Smooth muscle cell (in vitro differentiated cells): ENCODE measurements around the gene PCNX1. TPM values are rescaled to one million over a fixed set of nuclear protein-coding genes. Genes with fewer than 3 reads are reported as not detected.

Experiments used
- DNase-seq: peaks from one replicate; lab custom pipeline; 2025; ENCODE audit not compliant: unreplicated experiment; lab: John Stamatoyannopoulos, UW
- H2AFZ ChIP-seq: fragments of 200-600 bp; sonication (generic); 2 replicates; pipeline ENCODE4 v1.6.0; 2016; ENCODE audit warnings: antibody characterized with exemption, low read depth, mild to moderate bottlenecking
- H3F3A ChIP-seq: fragments of 200-600 bp; sonication (generic); 2 replicates; pipeline ENCODE4 v1.6.0; 2017; ENCODE audit warnings: antibody characterized with exemption, low read depth
- H3K27ac ChIP-seq: fragments of 200-600 bp; sonication (generic); 2 replicates; pipeline ENCODE4 v1.5.1; 2016; ENCODE audit warnings: low read depth, mild to moderate bottlenecking
- H3K27me3 ChIP-seq: fragments of 200-600 bp; sonication (generic); 2 replicates; pipeline ENCODE4 v1.6.1; 2016; ENCODE audit warnings: low read depth, mild to moderate bottlenecking
- H3K36me3 ChIP-seq: fragments of 200-600 bp; sonication (generic); 2 replicates; pipeline ENCODE4 v1.5.1; 2016; ENCODE audit warnings: low read depth
- H3K4me1 ChIP-seq: fragments of 200-600 bp; sonication (generic); 2 replicates; pipeline ENCODE4 v1.5.1; 2016; ENCODE audit warnings: low read depth
- H3K4me2 ChIP-seq: fragments of 200-600 bp; sonication (generic); 2 replicates; pipeline ENCODE4 v1.6.0; 2016; ENCODE audit warnings: mild to moderate bottlenecking
- H3K4me3 ChIP-seq: fragments of 200-600 bp; sonication (generic); 2 replicates; pipeline ENCODE4 v1.5.1; 2016; ENCODE audit warnings: mild to moderate bottlenecking
- H3K79me2 ChIP-seq: fragments of 200-600 bp; sonication (generic); 2 replicates; pipeline ENCODE4 v1.6.0; 2016; ENCODE audit warnings: low read depth, mild to moderate bottlenecking
- H3K9ac ChIP-seq: fragments of 200-600 bp; sonication (generic); 2 replicates; pipeline ENCODE4 v1.6.0; 2016; ENCODE audit warnings: low read depth
- H3K9me3 ChIP-seq: fragments of 200-600 bp; sonication (generic); replicated peaks from 2 replicates; pipeline ENCODE4 v1.5.1; 2016; ENCODE audit warnings: low read depth
- H4K20me1 ChIP-seq: fragments of 200-600 bp; sonication (generic); 2 replicates; pipeline ENCODE4 v1.6.0; 2016; ENCODE audit warnings: low read depth
- CTCF ChIP-seq: fragments of 200-600 bp; sonication (generic); IDR thresholded peaks from 2 replicates; pipeline ENCODE4 v1.5.1; 2017; ENCODE audit warnings: borderline replicate concordance, mild to moderate bottlenecking, antibody characterized with exemption; ENCODE audit not compliant: insufficient read depth, poor library complexity, severe bottlenecking
- WGBS: methylation state at CpG from one replicate; pipeline ENCODE4 v1.1.7; 2016; ENCODE audit warnings: low lambda C conversion rate; 5-methylcytosine and 5-hydroxymethylcytosine counted together
- polyA plus RNA-seq: library from polyadenylated mRNA; unstranded; fragments of >200 nt; fragmentation: Nextera tagmentation; extraction: Ambion mirVana; gene quantifications from 2 replicates; pipeline ENCODE4 v1.2.1, GENCODE V29; 2016
- total RNA-seq: library from RNA; depleted of rRNA; stranded (reverse); fragments of >200 nt; gene quantifications from 2 replicates; pipeline ENCODE4 v1.2.3, GENCODE V29; 2014

The PCNX1 gene
- total and polyA plus RNA-seq, 2 experiments from 2014 or later = 12.2 to 68.2 TPM

- no peak overlapping the region for H3K9ac ChIP-seq
- no peak overlapping the region for H2AFZ ChIP-seq
- H3K79me2 ChIP-seq = peaks cover 100% of the 10 kb centered on the region
- H3K9me3 ChIP-seq = no peaks in the 10 kb centered on the region
- no peak overlapping the region for H3K27ac ChIP-seq
- no peaks in the 10 kb centered on the region for H3K36me3 ChIP-seq
- WGBS = 83% methylated on average over 5 of the region's 5 CpGs
- no peak overlapping the region for H3K4me3 ChIP-seq
- no peaks in the 10 kb centered on the region for H3F3A ChIP-seq
- no peak for TF ChIP-seq CTCF
- peaks cover 13% of the 10 kb centered on the region for H3K4me1 ChIP-seq
- no peaks in the 10 kb centered on the region for H3K27me3 ChIP-seq
- peaks cover 100% of the 10 kb centered on the region for H4K20me1 ChIP-seq
- DNase-seq = no peak
- H3K4me2 ChIP-seq = no peak overlapping the region
Observed at GRCh38 chr14:70926235-70926830, 19.1 kb downstream of the PCNX1 start.

- H3K9ac ChIP-seq = no peak overlapping the region
- H3K36me3 ChIP-seq = no peaks in the 10 kb centered on the region
- no peak for DNase-seq
- H3F3A ChIP-seq = peaks cover 4% of the 10 kb centered on the region
- H3K27me3 ChIP-seq = no peaks in the 10 kb centered on the region
- TF ChIP-seq CTCF = no peak
- peak overlapping the region; percentile 21 for H3K27ac ChIP-seq
- no peak overlapping the region for H3K4me3 ChIP-seq
- peak overlapping the region; percentile 52 for H3K4me2 ChIP-seq
- peaks cover 100% of the 10 kb centered on the region for H3K79me2 ChIP-seq
- peaks cover 9% of the 10 kb centered on the region for H3K4me1 ChIP-seq
- H2AFZ ChIP-seq = no peak overlapping the region
- no peaks in the 10 kb centered on the region for H3K9me3 ChIP-seq
- H4K20me1 ChIP-seq = peaks cover 99% of the 10 kb centered on the region
Observed at GRCh38 chr14:70931008-70931407, 23.7 kb downstream of the PCNX1 start.

GRCh38 chr14:70934084-70934483 is 26.8 kb downstream of the PCNX1 start:
- Histone ChIP-seq H3K9me3 (no peaks in the 10 kb centered on the region), H3K36me3 (no peaks in the 10 kb centered on the region), H3K9ac (no peak overlapping the region), H3K27me3 (no peaks in the 10 kb centered on the region), H3K4me1 (peaks cover 9% of the 10 kb centered on the region), H4K20me1 (peaks cover 95% of the 10 kb centered on the region), H3K4me3 (no peak overlapping the region), H2AFZ (no peak overlapping the region), H3K4me2 (no peak overlapping the region), H3K79me2 (peaks cover 98% of the 10 kb centered on the region), H3K27ac (peak overlapping the region; percentile 54), H3F3A (peaks cover 4% of the 10 kb centered on the region)
- DNase-seq = no peak
- TF ChIP-seq CTCF = no peak
- WGBS = 90% methylated on average over 5 of the region's 5 CpGs

- no peaks in the 10 kb centered on the region for H3K27me3 ChIP-seq
- peak overlapping the region; percentile 20 for H3K4me2 ChIP-seq
- H3F3A ChIP-seq = peaks cover 4% of the 10 kb centered on the region
- peaks cover 9% of the 10 kb centered on the region for H3K4me1 ChIP-seq
- peak overlapping the region; percentile 54 for H3K27ac ChIP-seq
- no peak overlapping the region for H3K9ac ChIP-seq
- 58% methylated on average over 2 of the region's 2 CpGs for WGBS
- DNase-seq = no peak
- H3K36me3 ChIP-seq = no peaks in the 10 kb centered on the region
- no peak overlapping the region for H2AFZ ChIP-seq
- H3K4me3 ChIP-seq = no peak overlapping the region
- peaks cover 98% of the 10 kb centered on the region for H3K79me2 ChIP-seq
- no peak for TF ChIP-seq CTCF
- H3K9me3 ChIP-seq = no peaks in the 10 kb centered on the region
- peaks cover 95% of the 10 kb centered on the region for H4K20me1 ChIP-seq
Observed at GRCh38 chr14:70934502-70935134, 27.4 kb downstream of the PCNX1 start.
